Activated CD8-positive, alpha-beta memory T cell treated with anti-CD3 and anti-CD28 coated beads, Interleukin-2, amount 50 U/mL, for 24 hours (primary cell): ENCODE results near the gene CTSG.
"Not testable (repeated sequence)": the region's sequence is repeated elsewhere in the genome, so short reads cannot be mapped to it uniquely, and the experiment has no call there.

Source experiments
- DNase-seq: peaks from one replicate; pipeline ENCODE4 v3.0.0-alpha.2; 2020; ENCODE audit errors: extremely low read depth

The CTSG gene

GRCh38 chr14:24542346-24542936 lies 33.6 kb downstream of the CTSG start:
- no peak for DNase-seq

GRCh38 chr14:24535737-24536136 lies 40.3 kb downstream of the CTSG start:
- DNase-seq = no peak

- DNase-seq = no peak
Observed at GRCh38 chr14:24534286-24534685, 41.8 kb downstream of the CTSG start.

GRCh38 chr14:24525877-24526620 lies 50.0 kb downstream of the CTSG start:
- DNase-seq = not testable (repeated sequence)
